GM12891 (cell line): ENCODE measurements around the gene LILRA6.
"Not testable (repeated sequence)": the region's sequence is repeated elsewhere in the genome, so short reads cannot be mapped to it uniquely, and the experiment has no call there.

Source experiments
- DNase-seq: peaks from one replicate; pipeline ENCODE4 v3.0.0; 2011; ENCODE audit warnings: low spot score; ENCODE audit not compliant: insufficient read length
- FAIRE-seq: peaks from 2 replicates; lab custom pipeline; 2011; peaks lifted over from hg19 to GRCh38; lab: Jason Lieb, UNC
- PAX5 ChIP-seq: IDR thresholded peaks from 2 replicates; pipeline ENCODE4 v1.6.1; 2011; ENCODE audit warnings: low read length, moderate library complexity, mild to moderate bottlenecking; ENCODE audit not compliant: insufficient read depth, severe bottlenecking
- POLR2A ChIP-seq: IDR thresholded peaks from 2 replicates; pipeline ENCODE4 v1.6.1; 2011; ENCODE audit warnings: low read depth, low read length, control low read depth
- POLR2AphosphoS5 ChIP-seq: IDR thresholded peaks from 2 replicates; pipeline ENCODE4 v1.6.1; 2011; ENCODE audit warnings: low read depth, low read length, control low read depth
- POU2F2 ChIP-seq: IDR thresholded peaks from 2 replicates; pipeline ENCODE4 v1.6.1; 2011; ENCODE audit warnings: low read depth, mild to moderate bottlenecking, control low read depth, low read length, moderate library complexity
- SPI1 ChIP-seq: IDR thresholded peaks from 2 replicates; pipeline ENCODE4 v1.6.1; 2011; ENCODE audit warnings: low read depth, low read length, control low read depth
- TAF1 ChIP-seq: IDR thresholded peaks from 2 replicates; pipeline ENCODE4 v1.6.1; 2011; ENCODE audit warnings: low read depth, low read length, control low read depth

The LILRA6 gene

DNA sequence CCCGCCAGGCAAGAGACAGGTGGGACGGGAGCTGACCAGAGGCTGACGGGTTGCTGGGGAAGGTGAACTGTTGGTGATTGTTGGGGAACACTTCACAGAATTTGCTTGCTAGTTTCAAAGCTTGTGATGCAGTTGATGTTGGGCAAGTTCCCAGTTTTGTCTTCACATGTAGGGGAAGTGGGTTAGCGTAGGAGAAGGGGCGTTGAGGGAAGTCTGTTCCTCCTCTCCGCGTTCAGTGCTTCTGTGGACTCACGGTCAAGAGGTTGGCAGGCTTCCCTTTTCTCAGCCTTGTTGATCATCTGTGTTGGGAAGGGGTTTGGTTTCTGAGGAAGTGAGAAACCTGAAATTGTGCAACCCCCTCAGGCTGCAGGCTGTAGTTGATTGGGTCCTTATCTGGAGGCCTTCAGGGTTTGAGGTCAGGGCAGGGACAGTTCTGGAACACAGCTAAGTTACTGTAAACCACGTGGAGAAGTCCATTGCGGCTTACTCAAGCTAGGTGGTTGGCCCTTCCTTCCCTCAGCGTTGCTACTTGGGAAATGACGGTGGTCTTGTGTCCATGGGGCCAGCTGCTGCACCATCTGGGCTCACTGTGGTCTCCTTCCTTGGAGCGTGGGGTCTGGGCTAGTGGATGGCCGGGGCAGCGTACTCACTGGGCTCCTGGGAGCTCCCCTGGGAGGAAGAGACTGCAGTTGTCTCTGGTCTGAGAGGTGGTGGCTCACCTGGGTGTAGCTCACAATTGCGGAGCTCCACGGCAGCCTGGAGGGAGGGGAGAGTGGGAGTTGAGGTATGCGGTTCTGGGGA is 34.4 kb downstream of the LILRA6 start:
- TF ChIP-seq PAX5 (no peak), SPI1 (peak; percentile 95), POLR2AphosphoS5 (peak; percentile 88), POU2F2 (peak; percentile 8; the same call in 1 of the 2 replicates), POLR2A (no peak; the same call in none of the 2 replicates), TAF1 (no peak)
- FAIRE-seq (peak; percentile 85), DNase-seq (no peak)

DNA sequence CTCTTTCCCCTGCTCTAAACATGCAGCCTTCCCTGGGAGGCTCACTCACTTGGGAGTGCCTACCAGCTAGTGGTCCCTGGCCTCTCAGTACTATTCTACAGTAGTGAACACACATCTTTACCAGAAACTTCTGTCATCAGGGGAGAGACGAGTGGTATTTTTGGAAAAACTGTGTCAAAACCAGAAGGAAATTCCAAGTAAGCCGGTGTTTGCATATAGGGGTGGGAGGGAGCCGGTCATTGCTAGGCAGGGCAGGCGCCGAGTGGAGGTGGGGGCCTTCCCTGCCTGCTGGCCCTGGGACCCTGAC is 35.0 kb downstream of the LILRA6 start:
- TF ChIP-seq POLR2AphosphoS5 (no peak), POU2F2 (peak; percentile 6; the same call in 1 of the 2 replicates)
- no peak for DNase-seq
- no peak for FAIRE-seq

DNA sequence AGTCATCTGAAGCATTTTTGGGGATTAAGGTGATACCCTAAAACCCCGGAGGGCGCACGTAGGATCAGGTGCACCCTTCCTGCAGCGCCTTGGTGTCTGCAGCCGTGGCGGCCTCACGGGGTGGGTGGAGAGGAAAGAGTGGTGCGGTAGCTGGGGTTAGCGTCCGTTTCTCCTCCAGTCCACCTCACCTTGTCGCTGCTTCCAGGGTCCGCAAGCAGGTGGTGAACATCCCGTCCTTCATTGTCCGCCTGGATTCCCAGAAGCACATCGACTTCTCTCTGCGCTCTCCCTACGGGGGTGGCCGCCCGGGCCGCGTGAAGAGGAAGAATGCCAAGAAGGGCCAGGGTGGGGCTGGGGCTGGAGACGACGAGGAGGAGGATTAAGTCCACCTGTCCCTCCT is 35.4 kb downstream of the LILRA6 start:
- FAIRE-seq, result not testable (repeated sequence)

DNA sequence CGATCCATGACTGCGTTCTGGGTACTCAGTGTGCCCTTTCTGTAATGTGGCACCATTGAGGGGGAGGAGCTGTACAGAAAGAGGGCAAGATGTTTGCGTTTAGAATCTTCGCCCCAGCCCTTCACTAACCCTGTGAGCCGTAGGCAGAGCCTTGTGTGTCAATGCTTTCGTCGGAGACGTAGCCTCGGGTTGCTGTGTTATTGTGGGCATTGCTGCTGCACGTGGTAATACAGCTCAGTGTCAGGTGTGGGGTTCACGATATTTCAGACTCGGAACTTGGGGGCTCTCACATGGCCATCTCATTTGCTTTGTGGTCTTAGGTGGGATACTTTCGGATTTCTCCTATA is 35.8 kb downstream of the LILRA6 start:
- FAIRE-seq (no peak), DNase-seq (no peak)
- TF ChIP-seq POLR2AphosphoS5, result peak; percentile 31; the same call in 1 of the 2 replicates
- no peak for TF ChIP-seq SPI1

More for the DNA sequence above, 35.4 kb downstream of the LILRA6 start:
- DNase-seq, result not testable (repeated sequence)

DNA sequence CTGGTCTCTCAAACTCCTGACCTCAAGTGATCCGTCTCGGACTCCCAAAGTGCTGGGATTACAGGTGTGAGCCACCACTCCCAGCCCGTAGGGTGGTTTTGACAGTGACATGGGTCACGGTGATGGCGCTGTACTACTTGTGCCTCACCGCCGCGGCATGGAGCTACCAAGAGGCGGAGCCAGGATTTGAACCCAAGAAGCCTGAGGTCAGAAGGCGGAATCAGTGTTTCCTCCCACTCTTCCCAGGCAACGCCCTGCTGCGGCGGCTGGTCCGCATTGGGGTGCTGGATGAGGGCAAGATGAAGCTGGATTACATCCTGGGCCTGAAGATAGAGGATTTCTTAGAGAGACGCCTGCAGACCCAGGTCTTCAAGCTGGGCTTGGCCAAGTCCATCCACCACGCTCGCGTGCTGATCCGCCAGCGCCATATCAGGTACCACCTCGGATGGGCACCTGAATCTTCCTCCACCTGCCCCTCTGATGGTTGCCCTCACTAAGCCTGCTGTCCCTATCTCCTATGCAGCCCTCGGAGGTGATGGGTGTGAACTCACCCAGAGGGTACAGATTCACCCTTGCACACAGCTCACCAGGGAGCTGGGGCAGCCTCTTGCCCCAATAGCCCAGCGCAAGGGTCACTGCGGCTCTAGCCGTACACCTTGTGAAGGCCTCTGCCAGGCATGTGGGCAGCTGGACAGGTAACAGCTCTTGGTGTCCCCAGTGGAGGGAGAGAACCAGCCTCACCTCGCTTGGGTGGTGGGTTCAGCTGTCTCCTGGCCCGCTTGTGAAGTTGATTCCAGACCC is 36.4 kb downstream of the LILRA6 start:
- no peak for FAIRE-seq

DNA sequence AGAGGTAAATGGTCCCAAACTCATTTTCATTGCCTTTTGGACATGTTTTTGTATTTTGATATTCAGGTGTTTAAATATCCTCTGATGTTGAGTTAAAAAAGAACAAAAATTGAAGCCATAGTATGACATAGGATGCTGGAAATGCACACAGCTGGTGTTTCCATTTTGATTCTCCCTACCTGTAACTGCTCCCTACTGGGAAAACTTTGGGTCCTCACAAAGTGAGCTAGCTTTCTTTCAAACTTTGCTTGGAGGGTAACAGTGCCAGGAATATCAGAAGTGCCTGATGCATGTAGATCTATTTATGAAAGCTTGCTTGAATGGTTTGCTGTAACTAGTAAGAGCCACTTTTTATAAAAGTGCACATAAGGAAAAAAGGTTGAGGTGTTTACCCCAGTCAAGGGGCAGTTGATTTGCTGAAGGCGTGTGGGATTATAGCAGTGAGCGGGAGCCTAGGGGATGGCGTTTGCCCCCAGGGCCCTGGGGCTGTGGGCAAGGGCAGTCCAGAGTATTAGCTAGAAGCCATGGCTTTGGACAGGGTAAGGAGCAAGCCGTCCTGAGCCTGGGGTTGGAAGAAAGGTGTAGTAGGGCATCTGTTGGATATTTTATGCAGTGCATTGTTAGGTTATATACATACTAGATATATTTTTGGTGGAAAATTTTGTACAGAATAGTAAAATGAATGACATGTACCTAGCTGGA is 37.7 kb downstream of the LILRA6 start:
- TF ChIP-seq POLR2AphosphoS5 (no peak; the same call in 1 of the 2 replicates), POLR2A (no peak), POU2F2 (no peak), TAF1 (no peak), SPI1 (no peak), PAX5 (no peak)
- DNase-seq (no peak), FAIRE-seq (no peak)

More for the DNA sequence above, 36.4 kb downstream of the LILRA6 start:
- DNase-seq, result no peak
- TF ChIP-seq POU2F2, result no peak
- TF ChIP-seq POLR2AphosphoS5, result peak; percentile 66
- TF ChIP-seq PAX5, result no peak
- TF ChIP-seq TAF1, result no peak
- TF ChIP-seq SPI1, result no peak
- TF ChIP-seq POLR2A, result no peak

DNA sequence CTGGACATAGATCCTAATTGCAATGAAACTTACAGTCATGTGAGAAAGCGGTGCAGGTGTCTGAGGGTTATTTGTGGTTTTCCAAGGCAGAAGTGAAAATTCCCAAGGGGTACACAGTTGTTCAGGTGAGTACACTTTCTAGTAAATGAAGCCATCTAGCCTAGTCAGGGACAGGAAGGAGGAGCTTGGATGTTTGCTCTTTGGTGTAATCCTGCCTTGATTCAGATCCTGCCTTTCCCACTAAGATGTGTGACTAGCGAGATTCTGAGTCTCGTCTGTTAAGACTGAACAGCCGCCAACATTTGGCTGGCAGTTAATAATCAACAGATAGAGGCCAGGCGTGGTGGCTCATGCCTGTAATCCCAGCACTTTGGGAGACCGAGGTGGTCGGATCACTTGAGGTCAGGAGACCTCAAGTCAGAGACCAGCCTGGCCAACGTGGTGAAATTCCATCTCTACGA is 39.4 kb downstream of the LILRA6 start:
- FAIRE-seq (no peak), DNase-seq (no peak)
- TF ChIP-seq POLR2A (no peak), POU2F2 (no peak), SPI1 (no peak), PAX5 (no peak), POLR2AphosphoS5 (no peak), TAF1 (no peak)

DNA sequence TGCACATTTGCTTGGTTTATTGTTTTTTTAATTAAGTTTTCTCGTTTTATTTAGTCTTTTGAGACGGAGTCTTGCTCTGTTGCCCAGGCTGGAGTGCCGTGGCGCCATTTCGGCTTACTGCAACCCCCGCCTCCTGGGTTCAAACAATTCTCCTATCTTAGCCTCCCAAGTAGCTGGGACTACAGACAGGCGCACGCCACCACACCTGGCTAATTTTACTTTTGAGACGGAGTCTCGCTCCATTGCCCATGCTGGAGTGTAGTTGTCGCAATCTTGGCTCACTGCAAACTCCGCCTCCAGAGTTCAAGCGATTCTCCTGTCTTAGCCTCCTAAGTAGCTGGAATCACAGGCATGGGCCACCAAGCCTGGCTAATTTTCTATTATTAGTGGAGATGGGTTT is 40.6 kb downstream of the LILRA6 start:
- no peak for FAIRE-seq

DNA sequence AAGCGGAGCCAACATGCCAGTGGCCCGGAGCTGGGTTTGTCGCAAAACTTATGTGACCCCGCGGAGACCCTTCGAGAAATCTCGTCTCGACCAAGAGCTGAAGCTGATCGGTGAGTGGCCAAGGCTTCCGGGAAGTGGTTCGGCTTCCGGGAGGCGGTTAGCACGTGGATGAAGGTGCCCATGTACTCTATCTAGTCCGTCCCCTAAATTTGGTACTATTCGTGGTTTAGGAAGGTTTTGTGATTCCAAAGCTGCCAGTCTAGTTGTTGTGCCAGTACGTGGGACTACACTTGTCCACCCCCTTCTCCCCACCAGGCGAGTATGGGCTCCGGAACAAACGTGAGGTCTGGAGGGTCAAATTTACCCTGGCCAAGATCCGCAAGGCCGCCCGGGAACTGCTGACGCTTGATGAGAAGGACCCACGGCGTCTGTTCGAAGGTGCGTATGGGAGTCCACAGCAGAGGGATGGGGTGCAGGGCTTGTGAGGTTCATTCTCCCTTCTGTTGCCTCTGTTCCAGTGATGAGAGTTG is 41.4 kb downstream of the LILRA6 start:
- FAIRE-seq (no peak), DNase-seq (no peak)
- TF ChIP-seq POLR2A (no peak), SPI1 (no peak), PAX5 (no peak), POU2F2 (no peak), TAF1 (no peak), POLR2AphosphoS5 (no peak; the same call in 1 of the 2 replicates)

More for the DNA sequence above, 40.6 kb downstream of the LILRA6 start:
- TF ChIP-seq SPI1, result no peak
- TF ChIP-seq POLR2AphosphoS5, result no peak
- TF ChIP-seq POLR2A, result no peak
- no peak for TF ChIP-seq PAX5
- no peak for TF ChIP-seq POU2F2
- no peak for TF ChIP-seq TAF1
- no peak for DNase-seq

DNA sequence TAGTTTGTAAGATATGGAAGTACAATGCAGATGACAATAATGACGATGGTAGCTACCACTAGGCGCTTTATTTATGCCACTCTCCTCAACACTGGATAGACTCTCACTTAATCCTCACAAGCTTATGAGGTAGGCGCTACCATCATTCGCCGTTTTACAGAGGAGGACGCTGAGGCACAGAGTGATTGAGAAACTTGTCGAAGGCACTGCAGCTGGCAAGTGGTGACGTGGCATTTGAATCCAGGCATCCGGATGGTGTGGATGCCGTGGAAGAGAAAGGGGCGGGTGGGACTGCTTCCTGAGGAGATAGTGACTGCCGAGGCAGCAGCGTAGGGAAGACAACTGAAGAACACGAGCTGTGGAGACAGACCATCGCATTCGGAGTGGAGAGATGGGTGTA is 43.2 kb downstream of the LILRA6 start:
- FAIRE-seq (no peak), DNase-seq (no peak)
- TF ChIP-seq PAX5, result no peak
- no peak for TF ChIP-seq POLR2A
- TF ChIP-seq TAF1, result no peak
- no peak for TF ChIP-seq POU2F2
- TF ChIP-seq SPI1, result no peak
- TF ChIP-seq POLR2AphosphoS5, result no peak
